Heart right ventricle (tissue), 16 donors: ENCODE results near the gene ASPSCR1. TPM values are rescaled to one million over a fixed set of nuclear protein-coding genes. Genes with fewer than 3 reads are reported as not detected.
"Not testable (repeated sequence)": the region's sequence is repeated elsewhere in the genome, so short reads cannot be mapped to it uniquely, and the experiment has no call there.

ENCODE experiments used
- ATAC-seq, 8 donors: fragments of 200-7000 bp; cut with Tn5 transposase; one replicate each; pipeline ENCODE4 v1.9.1; 2020; ENCODE audit warnings: mild to moderate bottlenecking in 8 of 8, moderate library complexity in 8 of 8, moderate number of reproducible peaks in 1 of 8
- DNase-seq, 2 donors: peaks; one replicate each; pipeline ENCODE4 v3.0.0-alpha.2; 2020
- H3K27ac ChIP-seq, 10 donors: fragments of 200-600 bp; sonication (generic) in 2 of 10; one replicate each; pipeline versions ENCODE4 v1.5.0 to v1.8.0; 2020 to 2022; ENCODE audit warnings: mild to moderate bottlenecking in 3 of 10
- H3K27me3 ChIP-seq, 7 donors: fragments of 200-600 bp; one replicate each; pipeline ENCODE4 v1.8.0; 2021 to 2022; ENCODE audit warnings: mild to moderate bottlenecking in 2 of 7
- H3K36me3 ChIP-seq, 9 donors: fragments of 200-600 bp; sonication (generic) in 1 of 9; one replicate each; pipeline versions ENCODE4 v1.5.0 to v1.8.0; 2020 to 2022; ENCODE audit warnings: mild to moderate bottlenecking in 2 of 9
- H3K4me1 ChIP-seq, 9 donors: fragments of 200-600 bp; sonication (generic) in 1 of 9; one replicate each; pipeline versions ENCODE4 v1.5.0 to v1.8.0; 2020 to 2022; ENCODE audit warnings: mild to moderate bottlenecking in 4 of 9
- H3K4me3 ChIP-seq, 10 donors: fragments of 200-600 bp; sonication (generic) in 2 of 10; one replicate each; pipeline versions ENCODE4 v1.5.0 to v1.8.0; 2020 to 2022; ENCODE audit warnings: mild to moderate bottlenecking in 7 of 10, moderate library complexity in 2 of 10
- H3K9me3 ChIP-seq, 11 donors: fragments of 200-600 bp in 10 of 11; sonication (generic) in 2 of 11; one replicate each; pipeline versions ENCODE4 v1.5.0 to v1.8.0; 2013 to 2022; ENCODE audit warnings: mild to moderate bottlenecking in 2 of 11, control low read depth in 1 of 11, moderate library complexity in 1 of 11
- WGBS, 2 donors: extraction: QIAGEN DNeasy Blood & Tissue Kit; methylation state at CpG; one replicate each; pipeline ENCODE4 v1.1.7; 2013; ENCODE audit warnings: inconsistent platforms in 1 of 2; 5-methylcytosine and 5-hydroxymethylcytosine counted together
- intact Hi-C, 10 donors: fragments of 100-400 bp; cut with DNase I; formaldehyde crosslinking; loops; one replicate each; pipeline versions ENCODE4 v1.11.1 to v1.14.2; 2022
- polyA plus RNA-seq, 2 donors: library from polyadenylated mRNA; stranded (reverse); fragments of 200-250 nt; gene quantifications; one replicate each; pipeline ENCODE4 v1.2.3, GENCODE V29; 2013
- total RNA-seq, 10 donors: library from RNA; stranded (reverse); fragmentation: NEBNext Ultra II Directional in 3 of 10; extraction: Animal tissue kit (Norgen Biotek cat#: 25700) in 3 of 10; gene quantifications; one replicate each; pipeline versions ENCODE4 v1.2.1 to v1.2.4, GENCODE V29; 2021 to 2023
- TF ChIP-seq, protein P1 (sequence below), 9 donors: fragments of 200-600 bp; sonication (generic) in 2 of 9; IDR thresholded peaks; one replicate each; pipeline versions ENCODE4 v1.5.0 to v1.8.0; 2021 to 2022; ENCODE audit warnings: antibody characterized with exemption in 9 of 9, mild to moderate bottlenecking in 5 of 9, moderate library complexity in 1 of 9
- donor health status: Arrhythmogenic right ventricular cardiomyopathy.
- donor health status: ischemic (EF 13 %, LVEDD 7.1; RV severe dilation, severe dysfunction).
- donor health status: healthy with polysubstance abuse.
- donor health status: DM: no; HTN: yes; CAD: no.
- donor health status: DM: no; HTN: no; CAD: no.
- donor health status: ischemic (EF 25% LVEDD 6.9; RV normal size, moderate dysfunction).
- donor health status: ischemic (EF 25% LVEDD 5.7; RV mildly dilated, moderate dysfunction).
- donor health status: healthy.
- donor health status: DM: yes; HTN: yes; CAD: no.
- donor health status: Ischemic cardiomyopathy.
- donor health status: ischemic (EF 35%, LVEDD 5.7; RV mildly dilated, moderate dysfunction).
- donor health status: nonischemic (EF 11% LVEDD 7.7; RV severe dilation, severe dysfunction).
- donor health status: DM: yes; HTN: yes; CAD: no.
- donor health status: PGD.
- donor health status: ischemic (EF 29% LVEDD 5.4; RV normal size, mild dysfunction).
- donor health status: nonischemic (EF 23%, LVEDD 6.1; RV moderate dilation, normal function).

Gene ASPSCR1
- total and polyA plus RNA-seq, 12 donors: 19.9 to 115 (median 25.1) TPM

DNA sequence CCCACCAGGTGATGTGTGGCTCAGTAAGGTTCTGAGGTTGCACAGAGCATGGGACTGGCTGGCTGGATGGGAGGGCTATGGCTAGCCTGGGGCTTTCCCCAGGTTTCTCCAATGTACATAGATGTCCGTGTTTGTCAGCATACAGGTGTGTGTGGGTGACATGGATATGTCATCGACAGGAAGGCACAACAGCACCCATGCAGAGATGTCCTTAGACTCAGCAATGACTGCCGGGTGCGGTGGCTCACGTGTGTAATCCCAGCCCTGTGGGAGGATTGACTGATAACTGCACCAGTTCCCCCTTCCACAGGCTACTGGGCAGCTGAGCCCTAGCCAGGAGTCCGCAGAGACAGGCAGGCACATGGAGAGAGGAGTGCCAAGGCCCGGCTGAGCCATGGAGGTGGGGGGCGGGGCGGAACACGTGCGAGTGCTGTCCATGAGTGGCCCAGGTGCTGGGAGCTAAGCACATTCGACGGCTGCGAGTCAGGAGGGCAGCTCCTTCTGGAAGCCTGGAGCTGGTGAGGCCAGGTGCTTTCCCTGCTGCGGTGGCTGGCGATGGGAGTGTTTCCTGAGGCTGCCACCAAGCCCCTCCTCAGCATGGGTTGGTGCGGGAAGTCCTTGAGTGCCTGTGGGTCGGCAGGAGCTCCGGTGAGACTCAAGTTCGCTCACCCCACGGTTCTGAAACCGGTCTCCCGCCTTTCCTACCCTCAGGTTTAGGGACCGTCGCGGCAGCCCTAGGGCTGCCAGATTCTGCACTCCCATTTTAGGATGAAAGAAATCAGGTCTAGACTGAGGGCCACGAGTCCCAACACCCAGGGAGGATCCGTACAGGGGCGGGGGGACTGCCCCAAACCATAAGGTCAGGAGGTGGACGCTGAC lies 858 bp upstream of the ASPSCR1 start:
- Histone ChIP-seq H3K9me3 (peaks cover 0 to 10% (median 0%) of the 10 kb centered on the region in 11 donors), H3K4me3 (peak overlapping the region; percentile 74 to 91 (median 84)), H3K27ac (peak overlapping the region in 9 of 10 donors; percentile 85 to 98 (median 94)), H3K27me3 (peaks cover 0 to 11% (median 0%) of the 10 kb centered on the region in 7 donors), H3K36me3 (peaks cover 0 to 23% (median 0%) of the 10 kb centered on the region in 9 donors), H3K4me1 (peaks cover 4 to 24% (median 16%) of the 10 kb centered on the region in 9 donors)
- intact Hi-C loops: no loop called here
- TF ChIP-seq, protein P1, sequence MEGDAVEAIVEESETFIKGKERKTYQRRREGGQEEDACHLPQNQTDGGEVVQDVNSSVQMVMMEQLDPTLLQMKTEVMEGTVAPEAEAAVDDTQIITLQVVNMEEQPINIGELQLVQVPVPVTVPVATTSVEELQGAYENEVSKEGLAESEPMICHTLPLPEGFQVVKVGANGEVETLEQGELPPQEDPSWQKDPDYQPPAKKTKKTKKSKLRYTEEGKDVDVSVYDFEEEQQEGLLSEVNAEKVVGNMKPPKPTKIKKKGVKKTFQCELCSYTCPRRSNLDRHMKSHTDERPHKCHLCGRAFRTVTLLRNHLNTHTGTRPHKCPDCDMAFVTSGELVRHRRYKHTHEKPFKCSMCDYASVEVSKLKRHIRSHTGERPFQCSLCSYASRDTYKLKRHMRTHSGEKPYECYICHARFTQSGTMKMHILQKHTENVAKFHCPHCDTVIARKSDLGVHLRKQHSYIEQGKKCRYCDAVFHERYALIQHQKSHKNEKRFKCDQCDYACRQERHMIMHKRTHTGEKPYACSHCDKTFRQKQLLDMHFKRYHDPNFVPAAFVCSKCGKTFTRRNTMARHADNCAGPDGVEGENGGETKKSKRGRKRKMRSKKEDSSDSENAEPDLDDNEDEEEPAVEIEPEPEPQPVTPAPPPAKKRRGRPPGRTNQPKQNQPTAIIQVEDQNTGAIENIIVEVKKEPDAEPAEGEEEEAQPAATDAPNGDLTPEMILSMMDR (IDR thresholded peaks at IDR 0.05): no peak
- ATAC-seq: peak in 6 of 8 donors; percentile 8 to 55 (median 20)
- peak in 1 of 2 donors; percentile 34 for DNase-seq
- WGBS, 2 donors: 19 to 26% methylated on average over 30 of the region's 30 CpGs

GRCh38 chr17:81978524-81979298 lies 1.3 kb downstream of the ASPSCR1 start:
- Histone ChIP-seq H3K4me1 (peaks cover 4 to 24% (median 16%) of the 10 kb centered on the region in 9 donors), H3K36me3 (peaks cover 0 to 40% (median 0%) of the 10 kb centered on the region in 9 donors), H3K4me3 (peak overlapping the region in 9 of 10 donors; percentile 74 to 91 (median 82)), H3K9me3 (peaks cover 0 to 2% (median 0%) of the 10 kb centered on the region in 11 donors), H3K27me3 (no peaks in the 10 kb centered on the region), H3K27ac (peak overlapping the region in 1 of 10 donors; percentile 94)
- WGBS, 2 donors: 92 to 93% methylated on average over 27 of the region's 27 CpGs
- intact Hi-C loops: no loop called here
- DNase-seq (no peak), ATAC-seq (peak in 1 of 8 donors; percentile 14)
- TF ChIP-seq, protein P1 (IDR thresholded peaks at IDR 0.05): no peak

GRCh38 chr17:81980122-81980521 lies 2.7 kb downstream of the ASPSCR1 start:
- H3K4me3 ChIP-seq: no peak overlapping the region
- intact Hi-C loops: no loop called here
- ATAC-seq: no peak
- no peaks in the 10 kb centered on the region for H3K9me3 ChIP-seq
- 91 to 93% methylated on average over 4 of the region's 4 CpGs for WGBS, 2 donors
- H3K4me1 ChIP-seq: peaks cover 4 to 24% (median 16%) of the 10 kb centered on the region in 9 donors
- H3K27ac ChIP-seq: no peak overlapping the region
- TF ChIP-seq, protein P1 (IDR thresholded peaks at IDR 0.05): no peak
- DNase-seq: no peak
- peaks cover 0 to 53% (median 2%) of the 10 kb centered on the region in 9 donors for H3K36me3 ChIP-seq
- H3K27me3 ChIP-seq: no peaks in the 10 kb centered on the region

DNA sequence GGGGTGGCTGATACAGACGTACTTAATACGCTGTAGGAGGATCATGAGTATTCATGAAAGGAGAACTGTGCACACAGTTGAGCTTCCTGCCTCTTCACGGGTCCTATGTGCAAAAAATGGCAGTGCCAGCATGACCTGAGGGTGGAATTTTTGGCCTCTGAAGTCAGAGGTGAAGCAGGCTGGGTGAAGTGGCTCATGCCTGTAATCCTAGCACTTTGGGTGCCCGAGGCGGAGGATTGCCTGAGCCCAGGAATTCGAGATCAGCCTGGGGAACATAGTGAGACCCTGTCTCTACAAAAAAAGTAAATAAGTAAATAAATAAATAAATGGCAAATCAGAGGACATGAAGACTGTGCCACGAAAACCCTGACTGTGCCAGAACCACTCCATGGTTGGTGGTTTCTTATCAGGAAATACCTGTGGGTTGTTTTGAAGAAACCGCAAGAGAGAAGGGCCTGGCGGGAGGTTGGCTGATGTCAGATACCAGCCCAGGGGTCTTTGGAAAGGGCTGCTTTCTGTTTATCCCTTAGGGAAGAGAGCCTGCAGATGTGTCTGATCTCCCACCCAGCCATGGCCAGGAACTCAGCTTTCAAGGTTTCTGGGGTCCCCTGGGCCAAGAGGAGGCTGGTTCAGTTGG lies 3.4 kb downstream of the ASPSCR1 start:
- no peak overlapping the region for H3K4me3 ChIP-seq
- WGBS, 2 donors: 82 to 83% methylated on average over 9 of the region's 9 CpGs
- ATAC-seq: no peak
- intact Hi-C loops: no loop called here
- H3K27me3 ChIP-seq: no peaks in the 10 kb centered on the region
- TF ChIP-seq, protein P1 (IDR thresholded peaks at IDR 0.05): no peak
- H3K27ac ChIP-seq: no peak overlapping the region
- peaks cover 4 to 24% (median 16%) of the 10 kb centered on the region in 9 donors for H3K4me1 ChIP-seq
- peaks cover 0 to 60% (median 8%) of the 10 kb centered on the region in 9 donors for H3K36me3 ChIP-seq
- no peak for DNase-seq
- no peaks in the 10 kb centered on the region for H3K9me3 ChIP-seq

GRCh38 chr17:81981511-81981910 lies 4.1 kb downstream of the ASPSCR1 start:
- Histone ChIP-seq H3K4me1 (peaks cover 3 to 21% (median 15%) of the 10 kb centered on the region in 9 donors), H3K36me3 (peaks cover 0 to 67% (median 8%) of the 10 kb centered on the region in 9 donors)
- ATAC-seq, intact Hi-C loops, H3K9me3 ChIP-seq, H3K27ac ChIP-seq, H3K4me3 ChIP-seq, DNase-seq, H3K27me3 ChIP-seq: not testable (repeated sequence)
- 97% methylated on average over 12 of the region's 12 CpGs for WGBS, 2 donors
